ENCODE measurements around the gene PDZD2.

- no peak for TF ChIP-seq CTCF (IDR thresholded peaks at IDR 0.05)
- TF ChIP-seq POLR2A (IDR thresholded peaks at IDR 0.05) = no peak
Observed at GRCh38 chr5:32061236-32061635, 422.3 kb downstream of the PDZD2 start.
